Stimulated activated CD8-positive, alpha-beta memory T cell treated with anti-CD3 and anti-CD28 coated beads, Interleukin-12 subunit alpha, Interleukin-12 subunit beta, amount 100 ng/mL, for 1 hour (primary cell): ENCODE data around the gene GADD45GIP1.
"Not testable (repeated sequence)": the region's sequence is repeated elsewhere in the genome, so short reads cannot be mapped to it uniquely, and the experiment has no call there.

ENCODE experiments used
- DNase-seq: peaks from one replicate; pipeline ENCODE4 v3.0.0-alpha.2; 2020; ENCODE audit warnings: low read depth

GADD45GIP1 gene

DNA sequence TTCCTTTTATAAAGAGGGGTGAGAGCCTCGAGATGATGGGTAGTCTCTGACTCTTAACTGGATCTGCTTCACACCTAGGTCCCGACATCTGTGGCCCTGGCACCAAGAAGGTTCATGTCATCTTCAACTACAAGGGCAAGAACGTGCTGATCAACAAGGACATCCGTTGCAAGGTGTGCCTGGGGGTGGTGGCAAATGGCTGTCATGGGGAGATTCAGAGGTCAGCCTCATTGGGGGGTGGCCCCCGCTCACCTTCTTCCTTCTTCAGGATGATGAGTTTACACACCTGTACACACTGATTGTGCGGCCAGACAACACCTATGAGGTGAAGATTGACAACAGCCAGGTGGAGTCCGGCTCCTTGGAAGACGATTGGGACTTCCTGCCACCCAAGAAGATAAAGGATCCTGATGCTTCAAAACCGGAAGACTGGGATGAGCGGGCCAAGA, 17.0 kb downstream of the GADD45GIP1 start:
- DNase-seq: no peak

DNA sequence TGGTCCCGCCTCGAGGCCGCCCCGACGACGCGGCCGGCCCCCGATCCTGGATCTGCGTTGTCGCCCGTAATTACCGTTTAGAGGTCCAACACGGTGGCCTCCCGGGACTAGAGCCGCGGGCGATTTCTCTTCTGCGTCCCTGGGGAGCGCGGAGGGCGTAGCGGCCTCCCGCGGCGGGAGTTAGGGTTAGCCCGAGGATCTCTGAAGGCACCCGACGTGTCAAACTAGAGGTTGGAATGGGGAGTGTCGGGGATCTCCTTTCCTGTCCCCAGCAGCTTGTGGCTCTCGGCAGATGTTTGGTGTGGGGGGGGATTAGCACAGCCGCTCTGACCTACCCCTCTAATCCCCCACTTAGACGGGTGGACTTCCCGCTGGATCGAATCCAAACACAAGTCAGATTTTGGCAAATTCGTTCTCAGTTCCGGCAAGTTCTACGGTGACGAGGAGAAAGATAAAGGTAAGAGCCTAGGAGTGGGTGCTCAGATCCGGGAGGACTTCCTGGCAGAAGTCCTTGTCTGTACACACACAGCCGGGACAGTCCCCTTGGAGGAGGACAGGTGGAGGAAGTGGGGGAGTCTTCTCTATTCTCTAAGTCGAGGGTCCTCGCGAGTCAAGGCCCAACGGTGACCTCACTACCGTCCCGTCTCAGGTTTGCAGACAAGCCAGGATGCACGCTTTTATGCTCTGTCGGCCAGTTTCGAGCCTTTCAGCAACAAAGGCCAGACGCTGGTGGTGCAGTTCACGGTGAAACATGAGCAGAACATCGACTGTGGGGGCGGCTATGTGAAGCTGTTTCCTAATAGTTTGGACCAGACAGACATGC, 18.0 kb downstream of the GADD45GIP1 start:
- no peak for DNase-seq

DNA sequence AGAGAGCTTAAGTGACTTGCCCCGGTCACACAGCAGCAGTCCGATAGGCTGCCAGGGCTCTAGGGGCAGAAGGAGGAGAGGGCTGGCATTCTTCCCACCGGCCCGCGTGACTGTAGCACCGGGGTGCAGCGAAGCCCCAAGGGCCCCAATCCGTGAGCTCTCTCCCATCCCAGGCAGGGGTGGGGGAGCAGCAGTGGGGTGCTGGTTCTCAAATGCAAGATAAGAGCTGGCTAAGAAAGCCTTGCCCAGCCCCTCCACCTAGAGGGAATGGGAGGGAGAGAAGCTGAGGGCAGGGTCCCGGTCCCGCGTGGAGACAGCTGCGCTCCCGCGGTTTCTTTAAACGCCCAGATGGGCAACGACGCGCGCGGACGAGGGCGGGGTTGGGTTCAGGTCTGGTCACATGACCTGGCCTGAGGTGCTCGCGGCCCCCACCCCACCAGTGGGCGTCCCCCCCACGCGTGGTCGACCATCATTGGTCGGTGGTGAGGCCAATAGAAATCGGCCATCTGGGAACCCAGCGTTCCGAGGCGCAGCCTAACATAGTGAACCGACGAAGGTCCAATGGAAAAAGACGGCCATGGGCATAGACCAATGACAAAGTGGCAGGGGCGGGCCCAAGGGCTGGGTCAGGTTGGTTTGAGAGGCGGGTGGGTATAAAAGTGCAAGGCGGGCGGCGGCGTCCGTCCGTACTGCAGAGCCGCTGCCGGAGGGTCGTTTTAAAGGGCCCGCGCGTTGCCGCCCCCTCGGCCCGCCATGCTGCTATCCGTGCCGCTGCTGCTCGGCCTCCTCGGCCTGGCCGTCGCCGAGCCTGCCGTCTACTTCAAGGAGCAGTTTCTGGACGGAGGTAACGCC, 18.9 kb downstream of the GADD45GIP1 start, which contains the start of gene CALR:
Gene CALR (plus strand): TSS at position 683 of the 852 bp plus-strand sequence. CDS start 71 bp downstream, at position 754.
- peak; percentile 99 for DNase-seq

DNA sequence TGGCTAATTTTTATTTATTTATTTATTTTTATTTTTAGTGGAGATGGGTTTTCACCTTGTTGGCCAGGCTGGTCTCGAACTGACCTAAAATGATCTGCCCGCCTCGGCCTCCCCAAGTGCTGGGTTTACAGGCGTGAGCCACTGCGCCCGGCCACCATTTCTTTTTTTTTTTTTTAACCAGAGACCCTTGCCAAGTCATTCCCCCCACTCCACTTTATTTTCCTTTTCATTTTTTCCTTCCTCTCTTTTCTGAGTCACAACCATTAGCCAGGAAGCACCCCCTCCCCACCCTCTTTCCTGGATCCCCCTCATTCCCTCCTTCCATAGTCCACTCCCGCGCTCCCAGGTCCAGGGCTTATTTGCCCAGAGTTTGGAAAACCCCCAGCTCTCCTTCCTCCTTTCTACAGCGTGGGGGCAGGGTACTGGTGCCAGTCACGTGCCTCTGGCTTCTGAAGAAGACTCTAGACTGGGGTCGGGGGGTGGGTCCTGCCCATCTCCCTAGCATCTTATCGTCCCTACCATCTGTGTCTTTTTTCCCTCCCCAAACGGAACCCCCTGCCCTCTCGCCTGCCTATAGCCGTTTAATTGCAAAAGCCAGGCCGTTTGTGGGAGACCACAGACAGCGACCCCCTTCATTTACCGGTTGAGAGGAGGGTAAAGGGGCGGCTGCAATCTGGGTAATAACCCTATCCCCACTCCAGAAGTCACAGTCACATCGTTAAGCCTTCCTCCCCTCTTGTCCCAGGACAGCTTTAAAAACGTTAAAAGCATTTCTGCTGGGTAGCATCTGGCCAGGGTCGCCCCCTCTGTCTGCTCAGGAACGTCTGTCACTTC, 19.7 kb downstream of the GADD45GIP1 start:
- no peak for DNase-seq

DNA sequence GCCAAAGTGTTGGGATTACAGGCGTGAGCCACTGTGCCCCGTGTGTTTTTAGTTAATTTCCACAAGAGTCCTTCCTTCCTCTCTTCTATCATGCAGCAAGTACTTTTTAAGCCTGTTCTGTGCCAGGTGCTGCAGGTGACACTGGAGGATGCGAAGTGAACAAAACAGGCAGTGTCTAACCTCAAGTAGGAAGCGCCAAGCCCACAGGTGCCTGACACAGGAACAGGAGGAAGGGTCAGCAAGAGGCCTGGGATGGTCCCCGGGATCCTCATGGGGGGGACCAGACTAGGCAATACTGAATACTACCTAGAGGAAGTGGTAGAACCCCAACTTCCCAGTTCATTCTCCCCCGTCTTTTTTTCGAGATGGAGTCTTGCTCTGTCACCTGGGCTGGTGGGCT, 20.4 kb downstream of the GADD45GIP1 start:
- no peak for DNase-seq

DNA sequence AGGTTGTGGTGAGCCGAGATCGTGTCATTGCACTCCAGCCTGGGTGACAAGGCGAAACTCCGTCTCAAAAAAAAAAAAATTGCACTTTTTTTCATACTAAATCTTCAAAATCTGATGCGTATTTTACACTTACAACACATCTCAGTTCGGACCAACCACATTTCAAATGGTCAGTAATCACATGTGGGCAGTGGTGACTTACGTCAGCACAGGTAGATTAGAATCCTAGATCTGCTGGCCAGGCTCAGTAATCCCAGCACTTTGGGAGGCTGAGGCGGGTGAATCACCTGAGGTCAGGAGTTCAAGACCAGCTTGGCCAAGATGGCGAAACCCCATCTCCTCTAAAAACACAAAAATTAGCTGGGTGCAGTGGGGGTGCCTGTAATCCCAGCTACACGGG, 22.0 kb downstream of the GADD45GIP1 start:
- DNase-seq: no peak

DNA sequence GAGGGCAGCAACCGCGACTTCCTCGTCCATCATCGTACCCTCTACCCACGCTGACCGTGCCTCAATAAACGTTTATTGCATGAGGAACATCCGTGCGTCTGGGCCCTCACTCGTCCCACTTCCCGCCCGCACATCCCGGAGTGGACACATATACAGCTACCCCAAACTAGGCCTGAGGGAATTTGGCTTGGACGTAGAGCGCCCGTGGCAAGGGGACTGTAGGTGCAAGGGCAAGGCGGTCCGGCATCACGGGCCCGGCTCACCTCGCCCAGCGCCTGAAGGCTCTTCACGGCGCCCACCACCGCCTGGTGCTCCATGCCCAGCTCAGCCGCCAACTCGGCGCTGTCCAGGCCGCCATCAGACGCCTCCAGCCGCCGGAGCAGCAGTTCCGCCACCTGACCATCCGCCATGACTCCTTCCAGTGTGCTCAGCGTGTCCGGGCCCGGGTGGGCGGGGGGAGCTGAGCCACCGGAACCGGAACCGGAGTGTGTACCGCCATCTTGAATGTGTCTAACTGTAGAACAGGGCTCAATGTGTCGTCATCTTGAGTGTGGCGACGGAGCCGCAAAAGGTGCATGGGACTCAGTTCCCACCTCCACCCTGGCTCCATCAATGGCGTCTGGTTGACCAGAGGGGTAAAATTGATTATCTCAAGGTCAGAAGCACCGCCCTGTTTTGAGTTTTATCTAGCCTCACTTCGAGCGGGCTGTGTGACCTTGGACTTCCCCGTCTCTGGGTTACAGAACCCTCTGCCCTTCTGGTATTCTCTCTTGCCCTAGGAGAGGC, 23.5 kb downstream of the GADD45GIP1 start, which contains the start of gene FARSA:
Gene FARSA (minus strand): TSS at position 425 of the 786 bp plus-strand sequence. CDS start 15 bp downstream, at position 410.
- peak; percentile 82 for DNase-seq

DNA sequence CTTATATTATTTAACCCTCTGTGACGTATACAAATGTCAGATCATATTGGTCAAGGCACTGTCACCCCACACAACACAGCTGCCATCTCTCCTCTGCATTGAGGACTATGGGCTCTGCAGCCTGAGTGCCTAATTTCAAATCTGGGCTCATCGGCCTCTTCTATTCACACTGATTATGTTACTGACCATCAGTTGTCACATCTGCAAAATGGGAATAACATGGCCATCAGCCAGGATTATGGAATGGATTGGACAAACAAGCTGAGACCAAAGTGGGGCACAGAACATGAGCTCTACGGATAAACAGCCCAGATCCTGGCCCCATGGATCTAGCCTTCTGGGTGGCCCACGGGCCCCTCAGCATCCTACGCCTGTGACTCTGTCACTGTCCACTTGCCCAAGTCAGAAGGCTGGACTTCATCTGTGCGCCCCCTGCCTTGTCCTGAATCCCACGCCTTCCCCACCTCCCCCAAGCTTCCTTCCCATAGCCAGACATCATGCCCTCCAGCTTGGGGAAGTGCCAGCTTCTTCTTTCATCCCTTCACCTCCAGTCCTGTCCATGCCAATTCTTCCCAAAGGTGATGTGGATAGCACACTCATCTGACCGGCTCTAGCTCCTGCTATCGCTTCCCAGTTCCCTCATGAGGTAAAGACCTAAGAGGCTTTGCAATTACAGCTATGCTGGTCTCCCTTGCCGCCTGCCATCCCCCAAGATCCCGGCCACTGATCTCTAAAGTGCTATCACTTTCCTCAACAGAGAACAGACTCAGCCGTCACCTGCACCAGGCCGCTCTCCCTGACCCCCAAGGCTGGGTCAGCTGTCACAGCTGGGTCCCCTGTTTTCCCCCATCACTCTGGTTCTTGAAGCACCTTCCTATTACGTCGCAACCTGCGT, 24.4 kb downstream of the GADD45GIP1 start:
- no peak for DNase-seq

DNA sequence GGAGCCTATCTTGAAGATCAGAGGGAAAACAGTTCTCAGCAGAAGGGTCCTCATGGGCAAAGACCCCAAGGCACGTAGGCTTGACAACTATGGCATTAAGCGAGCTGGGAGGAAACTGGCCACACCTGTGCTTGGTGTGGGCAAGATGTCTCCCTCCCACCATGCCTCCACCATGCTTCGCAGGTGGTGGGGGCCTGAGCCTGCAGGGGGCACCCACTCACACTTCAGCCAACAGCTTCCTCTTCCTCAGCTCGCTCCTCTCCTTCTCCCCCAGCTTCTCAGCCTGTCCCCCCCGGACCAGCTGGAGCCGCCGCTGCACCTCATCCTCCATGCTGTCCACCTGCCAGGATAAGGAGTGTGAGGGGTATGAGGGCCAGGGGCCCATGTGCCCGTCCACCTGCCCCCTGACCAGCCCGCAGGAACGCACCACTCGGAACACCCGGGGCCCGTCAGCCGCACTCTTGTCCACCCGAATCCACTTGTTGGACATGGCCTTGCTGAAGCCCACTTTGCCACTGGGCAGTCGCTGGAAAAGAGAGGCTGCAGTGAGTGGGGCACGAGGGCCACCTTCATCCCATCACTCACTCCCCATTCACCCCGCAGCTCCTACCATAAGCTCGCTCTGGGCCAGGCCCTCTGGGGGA, 26.9 kb downstream of the GADD45GIP1 start:
- DNase-seq: no peak

DNA sequence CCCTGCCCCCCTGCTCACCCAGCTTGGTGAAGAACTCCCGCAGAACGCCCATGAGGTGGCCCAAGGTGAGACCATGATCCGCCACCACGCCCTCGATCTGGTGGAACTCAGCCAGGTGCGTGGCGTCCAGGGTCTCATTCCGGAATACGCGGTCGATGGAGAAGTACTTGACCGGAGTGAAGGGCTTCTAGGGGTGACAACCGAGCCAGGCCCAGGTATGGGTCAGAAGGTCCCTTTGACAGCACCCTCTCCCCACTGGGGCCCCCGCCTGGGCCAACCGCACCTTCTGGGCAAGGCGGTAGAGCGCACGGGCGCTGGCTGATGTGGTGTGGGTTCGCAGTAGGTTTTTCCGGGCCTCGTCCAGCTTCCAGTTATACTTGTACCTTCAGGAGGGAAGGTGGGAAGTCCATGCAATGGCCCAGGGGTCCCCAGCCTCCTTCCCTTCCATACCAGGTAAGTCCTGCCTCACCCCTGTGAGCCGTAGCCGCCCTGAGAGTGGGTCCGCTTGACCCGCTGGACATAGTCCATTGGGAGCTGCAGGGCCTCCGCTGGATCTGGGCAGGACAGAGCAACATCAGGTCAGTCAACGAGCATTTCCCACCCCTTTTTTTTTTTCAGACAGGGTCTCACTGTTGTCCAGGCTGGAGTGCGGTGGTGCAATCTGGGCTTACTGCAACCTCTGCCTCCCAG, 32.3 kb downstream of the GADD45GIP1 start:
- no peak for DNase-seq

DNA sequence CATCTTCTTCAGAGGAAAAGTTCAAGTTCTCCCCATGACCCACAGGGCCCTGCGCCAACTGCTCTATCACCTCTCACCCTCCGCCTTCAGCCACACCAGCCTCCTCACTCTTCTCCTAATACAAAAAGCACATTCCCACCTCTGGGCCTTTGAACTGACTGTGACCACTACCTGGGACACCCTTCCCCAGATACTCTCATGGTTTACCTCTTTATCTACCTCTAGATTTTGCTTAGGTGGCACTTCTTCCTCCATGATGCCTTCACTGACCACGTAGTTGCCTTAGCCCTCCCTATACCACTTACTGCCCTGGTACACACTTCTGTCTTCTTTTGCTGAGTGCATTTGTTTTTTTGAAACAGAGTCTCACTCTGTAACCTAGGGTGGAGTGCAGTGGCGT, 34.1 kb downstream of the GADD45GIP1 start:
- no peak for DNase-seq

DNA sequence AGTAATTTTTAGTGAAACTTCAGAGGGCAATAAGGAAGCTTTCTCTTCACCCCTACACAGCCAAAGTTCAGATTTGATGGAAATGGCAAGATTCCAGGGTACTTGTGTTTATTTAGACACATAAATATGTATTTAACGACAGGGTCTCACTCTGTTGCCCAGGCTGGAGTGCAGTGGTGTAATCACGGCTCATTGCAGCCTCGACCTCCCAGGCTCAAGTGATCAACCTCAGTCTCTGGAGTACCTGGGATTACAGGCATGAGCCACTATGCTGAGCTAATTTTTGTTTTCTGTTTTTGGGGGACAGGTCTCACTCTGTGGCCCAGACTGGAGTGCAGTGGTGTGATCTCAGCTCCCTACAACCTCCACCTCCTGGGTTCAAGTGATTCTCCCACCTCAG, 36.0 kb downstream of the GADD45GIP1 start:
- no peak for DNase-seq

DNA sequence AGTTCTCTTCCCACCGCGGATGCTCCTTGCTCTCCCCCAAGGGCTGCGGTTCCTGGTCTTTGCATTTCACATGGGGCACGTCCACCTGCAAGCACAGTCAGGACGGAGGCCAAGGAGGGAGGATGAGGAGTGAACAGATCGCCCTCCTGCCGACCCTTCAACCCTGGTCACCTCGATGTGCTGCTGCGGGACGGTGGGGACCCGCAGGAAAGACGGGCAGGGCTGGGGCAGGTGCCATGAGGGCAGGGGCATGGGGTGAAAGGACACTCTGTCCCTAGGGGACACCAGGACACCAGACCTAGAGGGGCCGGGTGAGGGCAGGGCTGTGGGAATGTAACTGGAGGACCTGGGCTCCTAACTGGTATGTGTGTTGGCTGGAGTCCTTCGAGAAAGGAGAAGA, 38.8 kb downstream of the GADD45GIP1 start:
- DNase-seq: no peak

DNA sequence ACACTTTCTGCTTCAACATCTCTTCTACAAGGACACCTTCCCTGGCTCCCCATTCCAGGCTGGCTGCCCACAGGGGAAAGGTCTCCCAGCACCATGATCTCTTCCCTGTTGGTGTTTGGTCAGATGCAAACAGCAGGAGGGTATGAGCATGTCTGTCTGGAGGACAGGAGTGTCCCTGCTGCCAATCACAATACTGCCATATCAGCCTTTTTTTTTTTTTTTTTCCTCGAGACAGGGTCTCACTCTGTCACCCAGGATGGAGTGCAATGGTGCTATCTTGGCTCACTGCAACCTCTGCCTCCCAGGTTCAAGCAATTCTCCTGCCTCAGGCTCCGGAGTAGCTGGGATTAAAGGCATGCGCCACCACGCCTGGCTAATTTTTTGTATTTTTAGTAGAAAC, 41.2 kb downstream of the GADD45GIP1 start:
- DNase-seq: not testable (repeated sequence)

DNA sequence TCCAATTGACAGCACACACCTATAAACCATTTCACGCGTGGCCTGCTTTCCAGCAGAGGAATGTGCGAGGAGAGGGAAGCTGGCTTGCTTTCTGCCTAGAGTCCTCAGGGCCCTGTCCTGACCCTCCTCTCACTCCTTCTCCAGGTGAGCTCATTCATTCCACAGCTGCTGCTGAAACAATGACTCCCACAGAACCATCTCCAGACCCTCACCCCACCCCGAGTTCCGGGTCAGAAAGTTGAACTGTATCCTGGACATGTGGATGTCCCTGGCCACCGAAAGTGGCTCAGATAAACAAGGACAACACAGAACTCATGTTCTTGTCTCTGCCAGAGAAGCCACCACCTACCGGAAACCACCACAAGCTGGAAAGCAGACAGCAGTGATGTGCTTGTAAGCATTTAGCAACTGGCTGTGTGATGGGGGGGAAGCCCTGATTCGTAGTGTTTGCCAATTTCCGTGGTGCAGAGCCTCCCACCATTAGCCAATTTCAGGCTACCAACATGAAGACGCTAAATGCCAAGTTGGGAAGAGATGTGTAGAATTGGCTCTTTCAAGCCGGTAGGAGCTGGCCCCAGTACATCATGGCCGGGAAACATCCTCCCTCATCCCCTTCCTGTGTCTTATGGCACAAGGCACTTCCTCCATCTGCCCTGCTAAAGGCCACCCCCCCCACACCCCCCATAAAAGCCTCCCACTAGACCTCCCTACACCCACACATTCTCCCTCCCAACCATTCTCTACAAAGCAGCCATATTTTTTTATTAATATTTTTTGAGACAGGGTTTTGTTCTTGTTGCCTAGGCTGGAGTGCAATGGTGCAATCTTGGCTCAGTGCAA, 43.0 kb downstream of the GADD45GIP1 start:
- peak; percentile 26 for DNase-seq

DNA sequence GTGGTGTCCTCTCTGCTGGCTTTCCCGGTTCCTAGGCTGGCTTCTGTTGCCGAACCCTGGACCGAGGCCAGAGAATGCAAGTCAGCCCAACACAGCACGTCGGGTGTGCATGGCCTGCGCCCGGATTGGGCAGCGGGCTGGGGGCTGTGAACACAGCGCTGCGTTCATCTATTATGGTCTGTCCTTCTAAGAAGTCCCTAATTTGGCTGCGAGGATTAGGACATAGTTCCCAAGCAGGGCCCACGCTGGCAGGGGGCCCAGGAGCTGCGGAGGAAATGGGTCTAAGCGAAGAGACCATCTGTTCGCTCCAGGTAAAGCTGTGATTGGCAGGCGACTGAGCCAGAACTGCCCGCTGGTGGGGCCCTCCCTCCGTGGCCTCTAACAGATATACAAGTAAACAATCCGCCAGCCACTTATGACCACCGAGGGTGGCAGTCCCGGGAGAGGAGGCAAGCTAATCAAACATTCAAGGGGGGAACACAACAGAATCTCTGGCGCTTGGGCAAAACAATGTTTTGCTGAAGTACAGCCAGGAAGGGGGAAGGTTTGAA, 43.9 kb downstream of the GADD45GIP1 start:
- no peak for DNase-seq

DNA sequence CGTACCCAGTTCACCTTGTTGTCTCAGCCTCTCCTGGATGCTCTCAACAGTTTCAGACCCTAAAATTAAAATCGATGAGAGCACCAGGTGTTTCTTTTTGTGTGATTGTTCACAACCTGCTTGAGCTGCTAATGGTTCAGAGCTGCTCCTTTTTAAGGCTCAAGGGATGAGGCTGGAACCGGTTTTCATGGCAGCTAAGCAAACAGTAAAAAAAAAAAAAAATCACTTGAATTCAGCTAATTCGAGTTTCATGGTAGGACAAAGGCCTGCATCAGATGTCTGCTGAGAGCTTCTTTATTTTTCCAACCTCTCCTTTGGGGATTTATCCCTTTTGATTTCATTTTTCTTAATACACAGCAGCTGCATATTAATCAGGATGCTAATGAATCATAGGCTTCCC, 44.5 kb downstream of the GADD45GIP1 start:
- DNase-seq: no peak

DNA sequence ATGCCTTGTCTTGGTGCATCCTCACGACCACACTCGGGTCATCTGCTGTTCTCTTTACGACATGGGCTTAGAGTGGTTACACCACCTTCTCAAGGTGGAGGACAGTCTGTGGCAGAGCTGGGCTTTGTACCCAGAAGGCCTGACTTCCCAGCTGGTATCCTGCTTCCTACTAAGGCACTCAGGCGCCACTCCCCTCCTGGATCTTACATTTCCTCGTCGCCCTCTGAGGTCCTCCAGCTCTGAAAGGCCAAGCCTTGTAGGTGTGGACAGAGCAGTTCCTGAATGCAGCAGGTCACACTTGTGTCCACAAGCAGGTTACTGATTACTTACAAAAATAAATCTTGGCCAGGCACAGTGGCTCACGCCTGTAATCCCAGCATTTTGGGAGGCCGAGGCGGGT, 49.9 kb downstream of the GADD45GIP1 start:
- no peak for DNase-seq
